Activated B cell treated with CpG ODN at 0.5 μM for 24 hours (primary cell): ENCODE data around the gene CLTB. TPM values are rescaled to one million over a fixed set of nuclear protein-coding genes. Genes with fewer than 3 reads are reported as not detected.

Source experiments
- ATAC-seq: fragments of 200-7000 bp; cut with Tn5 transposase; one replicate; pipeline ENCODE4 v1.10.0; 2021; ENCODE audit warnings: low read depth, mild to moderate bottlenecking, moderate library complexity
- CTCF ChIA-PET: fragments of 350-600 bp; sonication (Branson Sonifier 250); formaldehyde crosslinking; loops from one replicate; lab custom pipeline; 2021; ENCODE audit warnings: antibody characterized with exemption; lab: Charles Lee
- POLR2A ChIA-PET: fragments of 350-600 bp; sonication (Branson Sonifier 250); formaldehyde crosslinking; loops from one replicate; lab custom pipeline; 2021; ENCODE audit warnings: antibody characterized with exemption; lab: Charles Lee
- DNase-seq: peaks from one replicate; pipeline ENCODE4 v3.0.0; 2022
- H3K27ac Mint-ChIP-seq: one replicate; pipeline ENCODE4 v1.8.0; 2020; ENCODE audit warnings: mixed read lengths
- H3K27me3 Mint-ChIP-seq: one replicate; pipeline ENCODE4 v1.8.0; 2021; ENCODE audit warnings: mixed read lengths
- H3K36me3 Mint-ChIP-seq: one replicate; pipeline ENCODE4 v1.8.0; 2021; ENCODE audit warnings: low read depth, mixed read lengths
- H3K4me1 Mint-ChIP-seq: one replicate; pipeline ENCODE4 v1.8.0; 2021; ENCODE audit warnings: mixed read lengths
- H3K4me3 Mint-ChIP-seq: one replicate; pipeline ENCODE4 v1.8.0; 2020; ENCODE audit warnings: mild to moderate bottlenecking, mixed read lengths
- H3K9me3 Mint-ChIP-seq: one replicate; pipeline ENCODE4 v1.8.0; 2020; ENCODE audit warnings: mixed read lengths
- intact Hi-C: fragments of 100-400 bp; cut with micrococcal nuclease; formaldehyde crosslinking; loops from one replicate; pipeline ENCODE4 v1.15.1; 2024
- total RNA-seq: library from RNA; stranded (reverse); gene quantifications from 2 replicates; pipeline ENCODE4 v1.2.3, GENCODE V29; 2022
- TF ChIP-seq, protein P1 (sequence below): fragments of 200-600 bp; IDR thresholded peaks from one replicate; pipeline ENCODE4 v1.8.0; 2022; ENCODE audit warnings: antibody characterized with exemption, mild to moderate bottlenecking

CLTB gene
- total RNA-seq, 1 donor from 2014 or later = 29.5 TPM

DNA sequence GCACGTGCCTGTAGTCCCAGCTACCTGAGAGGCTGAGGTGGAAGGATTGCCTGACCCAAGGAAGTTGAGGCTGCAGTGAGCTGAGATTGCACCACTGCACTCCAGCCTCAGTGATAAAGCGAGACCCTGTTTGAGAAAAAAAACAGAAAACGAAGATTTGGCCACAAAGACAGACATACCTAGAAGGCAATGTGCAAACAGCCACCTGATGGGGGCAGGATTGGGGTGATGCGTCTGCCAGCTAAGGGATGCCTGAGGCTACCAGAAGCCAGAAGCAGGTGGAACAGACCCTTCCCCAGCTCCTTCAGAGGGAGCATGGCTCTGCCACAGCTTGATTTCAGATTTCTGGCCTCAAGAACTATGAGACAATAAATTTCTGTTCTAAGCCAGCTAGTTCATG lies 24.9 kb downstream of the CLTB start:
- ATAC-seq (no peak), DNase-seq (no peak)
- no peak overlapping the region for H3K27ac Mint-ChIP-seq
- TF ChIP-seq, protein P1, sequence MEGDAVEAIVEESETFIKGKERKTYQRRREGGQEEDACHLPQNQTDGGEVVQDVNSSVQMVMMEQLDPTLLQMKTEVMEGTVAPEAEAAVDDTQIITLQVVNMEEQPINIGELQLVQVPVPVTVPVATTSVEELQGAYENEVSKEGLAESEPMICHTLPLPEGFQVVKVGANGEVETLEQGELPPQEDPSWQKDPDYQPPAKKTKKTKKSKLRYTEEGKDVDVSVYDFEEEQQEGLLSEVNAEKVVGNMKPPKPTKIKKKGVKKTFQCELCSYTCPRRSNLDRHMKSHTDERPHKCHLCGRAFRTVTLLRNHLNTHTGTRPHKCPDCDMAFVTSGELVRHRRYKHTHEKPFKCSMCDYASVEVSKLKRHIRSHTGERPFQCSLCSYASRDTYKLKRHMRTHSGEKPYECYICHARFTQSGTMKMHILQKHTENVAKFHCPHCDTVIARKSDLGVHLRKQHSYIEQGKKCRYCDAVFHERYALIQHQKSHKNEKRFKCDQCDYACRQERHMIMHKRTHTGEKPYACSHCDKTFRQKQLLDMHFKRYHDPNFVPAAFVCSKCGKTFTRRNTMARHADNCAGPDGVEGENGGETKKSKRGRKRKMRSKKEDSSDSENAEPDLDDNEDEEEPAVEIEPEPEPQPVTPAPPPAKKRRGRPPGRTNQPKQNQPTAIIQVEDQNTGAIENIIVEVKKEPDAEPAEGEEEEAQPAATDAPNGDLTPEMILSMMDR = no peak
- peaks cover 50% of the 10 kb centered on the region for H3K36me3 Mint-ChIP-seq
- no peak overlapping the region for H3K4me3 Mint-ChIP-seq
- intact Hi-C loops = no loop called here
- POLR2A ChIA-PET = interaction anchor here (0.6 to 1.2 kb wide), 2 partner anchors 30 to 250 kb away, joined by 5 to 6 read pairs; partner anchors contain the start of gene KIAA1191
- CTCF ChIA-PET = interaction anchor here (1.2 kb wide), 1 partner anchor 30 kb away, joined by 4 read pairs; the partner anchor contains the start of gene KIAA1191
- peaks cover 27% of the 10 kb centered on the region for H3K4me1 Mint-ChIP-seq
- no peaks in the 10 kb centered on the region for H3K9me3 Mint-ChIP-seq
- no peaks in the 10 kb centered on the region for H3K27me3 Mint-ChIP-seq

DNA sequence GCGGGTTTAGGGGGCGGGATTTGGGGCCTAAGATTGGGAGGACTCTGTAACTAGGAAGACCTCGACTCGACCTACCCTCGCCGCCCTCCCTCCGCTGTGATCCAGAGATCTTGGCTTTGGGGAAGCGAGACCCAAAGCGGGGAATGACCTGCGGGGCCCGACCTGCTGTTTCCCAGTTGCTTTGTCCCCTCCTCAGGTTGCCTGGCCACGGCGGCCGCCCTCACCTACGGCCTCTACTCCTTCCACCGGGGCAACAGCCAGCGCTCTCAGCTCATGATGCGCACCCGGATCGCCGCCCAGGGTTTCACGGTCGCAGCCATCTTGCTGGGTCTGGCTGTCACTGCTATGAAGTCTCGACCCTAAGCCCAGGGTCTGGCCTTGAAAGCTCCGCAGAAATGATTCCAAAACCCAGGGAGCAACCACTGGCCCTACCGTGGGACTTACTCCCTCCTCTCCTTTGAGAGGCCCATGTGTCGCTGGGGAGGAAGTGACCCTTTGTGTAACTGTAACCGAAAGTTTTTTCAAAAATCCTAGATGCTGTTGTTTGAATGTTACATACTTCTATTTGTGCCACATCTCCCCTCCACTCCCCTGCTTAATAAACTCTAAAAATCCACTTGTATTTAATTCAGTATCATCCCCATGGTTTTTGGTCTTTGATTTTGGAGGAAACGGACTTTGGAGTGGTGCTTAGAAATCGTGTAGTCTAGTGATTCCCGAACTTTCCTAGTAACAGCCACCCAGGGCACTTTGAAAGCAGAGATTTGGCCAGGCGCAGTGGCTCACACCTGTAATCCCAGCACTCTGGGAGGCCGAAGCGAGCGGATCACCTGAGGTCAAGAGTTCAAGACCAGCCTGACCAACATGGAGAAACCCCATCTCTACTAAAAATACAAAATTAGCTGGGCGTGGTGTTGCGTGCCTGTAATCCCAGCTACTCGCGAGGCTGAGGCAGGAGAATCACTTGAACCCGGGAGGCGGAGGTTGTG lies 26.9 kb downstream of the CLTB start:
- TF ChIP-seq, protein P1 = no peak
- ChIA-PET CTCF (interaction anchor here (0.7 to 1.3 kb wide), 3 partner anchors 28 to 58 kb away, joined by 3 to 4 read pairs (median 3); partner anchors contain the start of gene KIAA1191), POLR2A (interaction anchor here (0.6 to 4.2 kb wide), 7 partner anchors 28 to 258 kb away, joined by 3 to 45 read pairs (median 7); partner anchors contain the start of genes FAF2, KIAA1191, RNF44 and TSPAN17)
- Mint-ChIP-seq H3K4me3 (peak overlapping the region; percentile 100), H3K27me3 (no peaks in the 10 kb centered on the region), H3K9me3 (no peaks in the 10 kb centered on the region), H3K27ac (peak overlapping the region; percentile 100), H3K4me1 (peaks cover 30% of the 10 kb centered on the region), H3K36me3 (peaks cover 70% of the 10 kb centered on the region)
- peak; percentile 33 for ATAC-seq
- intact Hi-C loops = loop anchor here (1.0 to 10.0 kb wide), 6 partner anchors 27 to 1038 kb away; partner anchors contain the start of genes CLTB, GRK6, LMAN2 and NSD1
- DNase-seq = no peak

DNA sequence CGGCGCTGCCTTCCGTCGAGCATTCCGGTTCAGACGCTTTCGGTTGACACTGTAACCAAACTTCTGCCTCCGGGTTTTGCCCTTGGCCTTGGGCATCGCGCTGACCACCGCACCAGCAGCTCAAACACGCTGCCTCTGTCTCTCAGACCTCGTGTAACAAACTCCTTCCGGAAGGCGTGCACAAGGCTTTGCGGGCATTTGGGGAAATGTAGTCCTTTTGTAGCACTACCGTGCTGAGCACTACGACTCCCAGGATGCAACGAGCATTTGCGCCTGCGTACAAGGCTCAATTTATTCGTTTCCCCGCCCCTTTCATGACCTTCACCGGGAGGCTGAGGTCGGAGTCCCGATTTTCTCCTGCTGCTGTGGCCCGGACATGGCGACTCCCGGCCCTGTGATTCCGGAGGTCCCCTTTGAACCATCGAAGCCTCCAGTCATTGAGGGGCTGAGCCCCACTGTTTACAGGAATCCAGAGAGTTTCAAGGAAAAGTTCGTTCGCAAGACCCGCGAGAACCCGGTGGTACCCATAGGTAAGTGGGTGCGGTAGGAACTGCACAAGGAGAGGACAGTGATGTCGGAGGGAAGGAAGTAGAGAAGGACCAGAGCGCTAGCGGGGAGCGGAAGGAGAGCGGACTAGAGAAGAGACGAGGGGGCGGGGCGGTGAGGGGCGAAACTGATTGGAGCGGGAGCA lies 27.8 kb downstream of the CLTB start, which contains the start of the genes HIGD2A and NOP16:
Gene HIGD2A (plus strand): TSS at position 308 of the 691 bp plus-strand sequence. CDS start 69 bp downstream, at position 377.
Gene NOP16 (minus strand): TSS at position 155 of the 691 bp plus-strand sequence. CDS start 59 bp downstream, at position 96.
- peaks cover 76% of the 10 kb centered on the region for H3K36me3 Mint-ChIP-seq
- peak within 1 kb of the TSS; percentile 100 for H3K4me3 Mint-ChIP-seq
- DNase-seq = peak; percentile 92
- ATAC-seq = peak; percentile 90
- H3K4me1 Mint-ChIP-seq = peaks cover 30% of the 10 kb centered on the region
- no peaks in the 10 kb centered on the region for H3K9me3 Mint-ChIP-seq
- H3K27me3 Mint-ChIP-seq = no peaks in the 10 kb centered on the region
- TF ChIP-seq, protein P1 = no peak
- peak within 1 kb of the TSS; percentile 100 for H3K27ac Mint-ChIP-seq
- intact Hi-C loops = loop anchor here (1.0 to 10.0 kb wide), 11 partner anchors 15 to 1039 kb away; partner anchors contain the start of genes ARL10, CLTB, FAF2 and GRK6
- ChIA-PET POLR2A (interaction anchor here (0.6 to 4.2 kb wide), 12 partner anchors 11 to 259 kb away, joined by 3 to 45 read pairs (median 5); partner anchors contain the start of genes FAF2, KIAA1191, RNF44 and TSPAN17), CTCF (interaction anchor here (0.7 to 1.3 kb wide), 3 partner anchors 27 to 59 kb away, joined by 3 to 4 read pairs (median 3); partner anchors contain the start of gene KIAA1191)

DNA sequence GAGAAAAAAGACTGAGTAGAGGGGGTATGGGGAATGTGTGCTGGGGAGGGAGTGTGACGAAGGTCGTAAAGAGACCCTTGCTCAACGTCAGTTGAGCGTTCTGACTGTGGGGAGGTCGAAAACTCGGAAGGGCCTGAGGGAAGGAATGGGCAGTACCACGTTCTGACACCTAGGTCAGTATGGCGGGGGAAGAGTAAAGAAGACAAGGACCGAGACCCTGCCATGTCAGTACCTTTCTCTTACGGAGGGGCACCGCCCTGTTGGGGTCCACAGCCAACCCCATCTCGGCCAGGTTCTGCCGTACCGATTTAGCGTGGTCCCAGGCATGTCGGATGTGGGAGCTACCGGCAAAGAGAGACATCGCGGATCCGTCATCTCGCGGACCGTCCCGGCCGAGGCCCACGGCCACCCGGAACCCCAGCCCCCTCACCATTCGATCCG lies 28.3 kb downstream of the CLTB start:
- Mint-ChIP-seq H3K27me3 (no peaks in the 10 kb centered on the region), H3K4me1 (peaks cover 30% of the 10 kb centered on the region), H3K9me3 (no peaks in the 10 kb centered on the region), H3K36me3 (peaks cover 76% of the 10 kb centered on the region), H3K27ac (peak overlapping the region; percentile 100), H3K4me3 (peak overlapping the region; percentile 100)
- no peak for ATAC-seq
- ChIA-PET POLR2A (interaction anchor here (0.6 to 4.2 kb wide), 10 partner anchors 12 to 155 kb away, joined by 3 to 45 read pairs (median 4); partner anchors contain the start of genes FAF2, KIAA1191 and RNF44), CTCF (no interaction called here)
- no peak for DNase-seq
- TF ChIP-seq, protein P1 = no peak
- intact Hi-C loops = loop anchor here (1.0 to 10.0 kb wide), 9 partner anchors 15 to 1039 kb away; partner anchors contain the start of genes ARL10, FAF2, GRK6 and KIAA1191
